GM21529 (cell line): Measurements from ENCODE around the gene CLIC4.
"Not testable (repeated sequence)": the region's sequence is repeated elsewhere in the genome, so short reads cannot be mapped to it uniquely, and the experiment has no call there.

ENCODE experiments used
- ATAC-seq: cut with Tn5 transposase; IDR thresholded peaks from one replicate; pipeline ENCODE4 v1.9.1; 2021; ENCODE audit not compliant: unreplicated experiment

The CLIC4 gene

DNA sequence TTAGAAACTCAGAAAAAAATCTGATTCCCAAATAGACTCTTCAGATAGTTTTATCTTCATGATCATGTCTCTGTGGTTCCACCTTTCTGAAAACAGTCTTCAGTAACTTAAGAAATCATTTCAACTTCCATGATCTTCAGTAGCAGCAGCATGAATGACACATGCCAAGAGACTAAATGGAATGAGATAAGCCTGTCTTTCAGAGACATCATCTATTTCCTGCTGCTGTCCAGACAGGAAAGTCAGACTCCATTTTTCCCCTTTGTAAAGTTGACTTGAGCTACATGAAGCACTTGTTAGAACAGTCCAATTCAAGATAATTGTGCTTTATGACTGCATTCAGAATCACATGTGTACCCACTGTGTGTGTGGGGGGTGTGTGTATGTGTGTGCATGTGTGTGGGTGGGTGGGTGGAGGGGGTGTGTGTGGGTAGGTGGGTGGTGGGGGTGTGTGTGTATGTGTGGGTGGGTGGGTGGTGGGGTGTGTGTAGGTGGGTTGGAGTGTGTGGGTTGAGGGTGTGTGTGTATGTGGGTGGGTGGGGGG lies 58.8 kb downstream of the CLIC4 start:
- ATAC-seq = no peak

DNA sequence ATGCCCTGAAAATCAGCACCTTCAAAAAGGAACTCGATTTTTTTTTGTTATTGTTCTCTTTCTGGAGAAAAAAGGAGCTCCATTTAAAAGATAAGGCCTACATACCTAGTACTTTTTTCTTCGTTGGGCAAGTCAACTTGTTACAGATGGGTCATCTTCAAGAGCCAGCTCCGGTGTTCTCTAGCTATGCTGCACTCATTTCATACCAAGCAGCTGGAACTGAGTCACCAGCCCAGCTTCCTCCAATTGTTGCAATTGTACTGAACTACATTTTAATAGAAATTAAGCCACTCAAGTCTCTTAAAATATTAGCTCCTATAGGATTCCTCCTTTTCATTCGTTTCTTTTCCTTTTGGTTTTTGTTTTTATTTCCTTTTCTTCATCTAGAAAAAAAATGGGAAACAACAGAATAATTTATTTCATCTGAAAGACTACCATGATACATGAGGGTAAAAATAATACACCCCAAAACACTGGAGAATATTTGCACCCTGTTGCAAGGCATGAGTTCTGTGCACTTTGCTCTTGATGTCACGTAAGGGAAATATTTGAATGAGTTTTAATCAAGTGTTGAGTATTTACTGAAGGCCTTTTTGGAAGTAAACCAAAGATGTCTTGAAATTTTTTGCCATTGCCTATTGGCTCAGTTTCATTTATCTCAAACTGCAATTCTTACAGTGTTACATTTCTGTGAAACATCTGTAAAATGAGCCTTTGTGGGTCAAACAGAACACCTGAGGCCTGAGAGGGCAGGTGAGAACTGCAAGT lies 60.5 kb downstream of the CLIC4 start:
- no peak for ATAC-seq

DNA sequence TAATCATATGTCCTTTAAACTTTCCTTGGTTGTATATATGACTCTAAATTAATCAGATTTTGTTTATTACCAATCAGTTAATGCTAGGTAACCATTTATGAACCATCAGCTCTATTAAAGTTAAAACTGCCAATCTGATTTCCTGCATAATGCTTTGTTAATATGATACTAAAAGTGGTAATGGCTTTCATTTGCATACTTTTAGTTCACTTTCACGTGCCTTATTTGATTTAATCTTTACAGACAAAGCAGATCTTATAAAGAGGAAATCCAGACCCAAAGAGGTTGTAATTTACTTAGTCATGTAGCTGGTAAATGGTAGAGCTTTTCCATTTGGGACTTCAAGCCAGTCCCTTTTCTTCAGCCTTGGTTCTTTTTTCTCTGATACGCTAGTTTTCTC lies 61.3 kb downstream of the CLIC4 start:
- no peak for ATAC-seq

DNA sequence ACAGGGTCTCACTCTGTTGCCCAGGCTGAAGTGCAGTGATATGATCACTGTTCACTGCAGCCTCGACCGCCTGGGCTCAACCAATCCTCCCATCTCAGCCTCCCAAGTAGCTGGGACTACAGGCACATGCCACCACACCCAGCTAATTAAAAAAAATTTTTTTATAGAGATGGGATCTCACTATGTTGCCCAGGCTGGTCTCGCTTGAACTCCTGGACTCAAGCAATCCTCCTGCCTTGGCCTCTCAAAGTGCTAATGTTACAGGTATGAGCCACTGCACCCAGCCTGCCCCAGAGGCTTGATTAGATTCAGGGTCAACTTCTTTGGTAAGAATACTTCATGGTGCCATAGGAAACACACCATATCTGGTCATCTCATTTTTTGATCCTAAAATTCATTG lies 66.2 kb downstream of the CLIC4 start:
- ATAC-seq = not testable (repeated sequence)

DNA sequence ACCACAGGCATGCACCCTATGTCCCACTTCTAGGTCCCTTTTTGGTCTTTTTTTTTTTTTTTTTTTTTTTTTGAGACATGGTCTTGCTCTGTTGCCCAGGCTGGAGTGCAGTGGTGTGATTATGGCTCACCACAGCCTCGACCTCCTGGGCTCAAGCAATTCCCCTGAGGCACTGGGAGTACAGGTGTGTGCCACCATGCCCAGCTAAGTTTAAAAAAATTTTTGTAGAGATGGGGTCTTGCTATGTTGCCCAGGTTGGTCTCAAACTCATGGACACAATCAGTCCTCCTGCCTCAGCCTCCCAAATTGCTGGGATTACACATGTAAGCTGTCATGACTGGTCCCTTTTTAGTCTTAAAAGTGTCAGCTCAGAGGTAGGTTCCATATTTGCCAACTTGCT lies 75.0 kb downstream of the CLIC4 start:
- ATAC-seq = not testable (repeated sequence)

DNA sequence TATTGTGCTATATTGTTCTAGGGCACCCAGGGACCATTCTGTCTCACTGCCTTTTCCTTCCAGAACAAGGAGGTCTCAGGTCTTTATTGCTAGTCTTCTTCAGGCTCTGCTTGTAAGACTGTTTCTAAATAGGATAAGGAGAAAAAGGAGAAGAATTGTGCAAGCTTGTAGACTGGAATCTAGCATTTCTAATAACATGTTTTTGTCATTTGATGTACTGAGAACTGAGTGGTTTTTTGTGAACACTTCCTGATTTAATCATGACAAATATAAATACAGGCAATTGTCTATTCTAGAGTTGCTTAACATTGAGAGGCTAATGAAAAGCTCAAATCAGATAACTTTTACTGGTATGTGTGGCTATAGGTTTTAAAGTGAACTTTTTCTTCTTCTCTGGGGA lies 77.6 kb downstream of the CLIC4 start:
- no peak for ATAC-seq

DNA sequence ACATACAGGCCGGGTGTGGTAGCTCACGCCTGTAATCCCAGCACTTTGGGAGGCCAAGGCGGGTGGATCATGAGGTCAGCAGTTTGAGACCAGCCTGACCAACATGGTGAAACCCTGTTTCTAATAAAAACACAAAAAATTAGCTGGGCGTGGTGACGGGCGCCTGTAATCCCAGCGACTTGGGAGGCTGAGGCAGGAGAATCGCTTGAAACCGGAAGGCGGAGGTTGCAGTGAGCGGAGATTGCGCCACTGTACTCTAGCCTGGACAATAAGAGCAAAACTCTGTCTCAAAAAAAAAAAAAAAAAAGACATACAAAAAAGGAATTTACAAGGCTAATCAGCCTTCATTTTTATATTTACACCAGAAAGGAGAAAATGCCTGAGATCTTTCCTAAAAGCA lies 78.2 kb downstream of the CLIC4 start:
- not testable (repeated sequence) for ATAC-seq

DNA sequence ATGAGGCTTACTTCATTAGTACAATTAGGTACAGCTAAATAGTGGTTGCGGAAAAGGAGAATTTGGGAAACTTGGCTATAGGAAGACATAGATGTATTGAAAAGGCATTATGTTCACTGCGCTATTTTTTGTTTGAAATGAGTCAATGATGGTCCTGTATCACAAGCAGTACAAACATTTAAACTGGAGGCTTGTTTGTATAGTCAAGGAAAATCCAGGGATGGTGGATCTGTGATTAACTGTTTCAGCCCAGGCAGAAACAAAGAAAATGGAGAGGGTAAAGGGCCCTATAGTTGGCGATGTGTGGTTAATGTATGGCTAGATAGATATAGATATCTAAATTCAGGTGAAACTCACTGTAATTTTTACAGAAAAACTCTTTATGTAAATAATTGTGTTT lies 79.9 kb downstream of the CLIC4 start:
- ATAC-seq = no peak

DNA sequence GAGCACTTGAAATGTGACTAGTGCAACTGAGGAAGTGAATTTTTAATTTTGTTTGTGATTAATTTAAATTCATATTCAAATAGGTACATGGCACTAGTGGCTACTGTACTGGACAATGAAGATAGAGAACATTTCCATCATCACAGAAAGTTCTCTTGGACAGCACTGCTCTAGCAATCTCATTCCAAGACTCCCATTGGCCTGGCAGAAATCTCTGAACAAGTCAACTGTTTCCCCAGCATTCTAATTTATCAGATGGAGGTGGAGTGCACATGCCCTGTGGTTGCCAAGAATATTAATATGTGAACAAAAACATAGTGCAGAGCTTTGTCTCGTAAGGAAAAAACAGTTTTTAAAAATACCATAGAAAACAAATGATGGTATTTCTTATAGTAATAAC lies 81.3 kb downstream of the CLIC4 start:
- ATAC-seq = no peak

DNA sequence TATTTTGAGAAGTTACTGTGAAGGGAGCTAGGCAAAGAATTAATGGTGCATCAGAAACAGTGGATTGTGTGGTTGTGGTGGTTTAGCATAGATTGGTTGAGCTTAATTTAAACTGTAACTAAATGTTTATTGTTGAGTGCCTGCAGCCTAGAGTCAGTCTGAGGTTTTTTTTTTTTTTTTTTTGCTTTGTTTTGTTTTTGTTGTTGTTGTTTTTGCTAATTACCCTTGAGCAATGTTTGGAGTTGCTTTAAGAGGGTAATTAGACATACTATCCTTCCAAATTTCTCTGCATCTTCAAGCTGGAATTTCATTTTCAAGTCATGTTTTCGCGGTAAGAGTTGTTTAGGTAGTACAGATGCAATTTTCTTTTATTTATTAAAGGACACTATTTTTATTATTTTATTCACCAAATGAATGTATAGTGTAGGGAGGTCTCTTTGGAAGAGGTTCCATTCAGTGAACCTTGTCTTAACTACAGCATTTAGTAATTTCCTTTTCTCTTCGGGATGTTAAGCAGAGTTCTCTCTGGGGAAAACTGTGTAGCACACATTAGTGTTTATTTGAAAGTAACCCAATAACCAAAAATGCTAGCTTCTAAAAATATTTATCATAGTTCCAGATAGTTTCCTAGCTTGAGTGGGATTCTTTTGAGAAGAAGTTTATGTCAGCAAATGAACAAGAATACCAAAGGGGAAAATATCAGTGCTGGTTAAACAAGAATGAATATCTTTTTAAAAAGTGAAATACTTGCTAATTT lies 82.3 kb downstream of the CLIC4 start:
- no peak for ATAC-seq

DNA sequence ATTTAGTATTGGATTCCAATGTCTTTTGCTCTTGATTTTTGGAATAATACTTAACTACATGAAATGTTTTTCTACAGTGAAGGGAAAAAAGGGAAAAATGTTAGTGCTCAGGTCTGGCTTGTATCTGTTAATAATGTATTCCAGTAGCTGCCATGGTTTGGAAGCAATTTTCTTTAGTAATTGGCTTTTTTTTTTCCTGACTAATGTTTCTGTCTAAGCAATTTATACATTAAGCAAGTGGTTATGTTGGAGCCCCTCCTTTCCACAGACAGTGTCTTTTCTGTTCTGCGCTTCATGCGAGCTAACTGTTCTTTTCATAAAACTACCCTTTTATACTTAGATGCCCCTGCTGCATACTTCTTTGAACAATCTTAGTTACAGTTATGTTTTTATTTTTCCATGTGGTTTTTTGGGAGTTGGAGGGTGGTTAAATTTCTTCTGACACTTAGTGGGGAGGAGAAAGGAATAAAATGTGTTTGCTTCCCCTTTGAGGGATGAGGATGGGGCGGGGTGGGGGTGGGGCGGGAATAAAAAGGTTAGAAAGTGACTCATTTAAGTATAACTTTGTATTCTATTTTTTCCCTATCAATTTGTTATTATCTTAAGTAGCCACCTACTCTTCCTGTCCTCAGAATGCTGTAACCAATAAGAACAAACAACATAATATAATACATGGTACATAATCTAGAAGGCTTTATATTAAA lies 83.1 kb downstream of the CLIC4 start:
- no peak for ATAC-seq

DNA sequence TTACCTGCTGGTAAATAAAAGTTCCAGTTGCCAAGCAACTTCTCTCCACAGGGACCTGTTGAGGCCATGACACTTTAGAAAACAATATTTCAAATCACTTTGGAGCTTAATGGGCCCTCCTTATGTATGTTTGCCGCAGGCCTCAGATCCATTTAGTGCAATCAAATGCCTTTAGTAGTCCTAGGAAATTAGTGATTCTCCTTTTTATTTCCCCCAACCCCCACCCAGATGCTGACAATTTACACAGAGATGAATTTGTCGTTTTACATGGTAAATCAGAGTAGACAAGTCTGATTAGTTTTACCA lies 83.6 kb downstream of the CLIC4 start:
- no peak for ATAC-seq

DNA sequence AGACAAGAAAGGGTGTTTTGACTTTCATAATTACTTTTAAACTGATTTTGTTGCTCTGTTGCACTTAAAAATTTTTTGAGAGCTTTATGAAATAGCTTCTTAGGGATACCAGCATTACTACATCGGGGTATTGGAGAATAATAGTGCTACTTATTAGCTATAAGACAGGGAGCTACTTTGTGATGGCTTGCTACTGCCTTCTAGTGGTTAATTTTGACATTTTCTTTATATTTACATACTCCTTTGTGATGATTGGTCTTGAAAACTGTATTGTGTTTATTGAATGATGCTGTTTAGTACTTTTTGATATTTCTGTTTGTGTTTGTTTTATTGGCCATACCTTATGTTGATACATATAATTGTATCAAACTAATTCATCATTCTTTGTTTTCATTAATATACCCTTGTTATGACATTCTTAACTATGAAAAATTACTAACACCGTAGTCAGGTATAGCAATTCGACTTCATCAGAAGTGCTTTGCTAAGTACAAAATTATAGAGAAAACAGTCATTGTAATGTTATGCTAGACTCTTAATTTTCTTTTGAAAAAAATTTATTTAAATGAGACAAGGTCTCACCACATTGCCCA lies 85.5 kb downstream of the CLIC4 start:
- ATAC-seq = no peak

DNA sequence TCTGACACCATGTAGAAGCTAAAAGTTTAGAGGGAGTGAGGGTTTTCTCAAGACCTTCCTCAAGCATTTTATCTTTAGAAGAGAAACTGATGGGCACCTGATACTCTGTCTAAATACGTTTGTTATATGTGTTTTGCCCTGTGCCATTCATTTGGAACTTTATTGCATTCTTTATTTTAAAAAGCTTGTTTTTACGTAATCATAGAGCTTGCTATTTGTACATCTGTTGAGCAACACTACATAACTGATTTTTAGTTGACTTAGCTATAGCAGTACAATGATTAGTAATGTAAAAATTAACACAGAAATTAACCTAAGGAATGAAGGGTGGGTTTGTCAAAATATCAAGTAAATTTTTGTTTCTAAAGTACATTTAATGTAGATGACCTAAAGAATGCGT lies 96.3 kb downstream of the CLIC4 start:
- ATAC-seq = no peak

DNA sequence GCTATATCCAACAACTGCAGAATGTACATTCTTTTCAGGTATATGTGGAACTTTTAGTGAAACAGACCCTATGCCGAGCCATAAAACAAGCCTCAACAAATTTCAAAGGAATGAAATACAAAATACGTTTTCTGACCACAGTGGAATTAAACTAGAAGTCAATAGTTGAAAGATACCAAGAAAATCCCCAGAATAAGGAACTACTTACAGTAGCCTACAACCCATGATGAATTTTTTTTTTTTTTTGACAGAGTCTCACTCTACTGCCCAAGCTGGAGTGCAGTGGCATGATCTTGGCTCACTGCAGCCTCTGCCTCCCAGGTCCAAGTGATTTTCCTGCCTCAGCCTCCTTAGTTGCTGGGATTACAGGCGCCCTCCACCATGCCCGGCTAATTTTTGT lies 101.4 kb downstream of the CLIC4 start:
- ATAC-seq = no peak

DNA sequence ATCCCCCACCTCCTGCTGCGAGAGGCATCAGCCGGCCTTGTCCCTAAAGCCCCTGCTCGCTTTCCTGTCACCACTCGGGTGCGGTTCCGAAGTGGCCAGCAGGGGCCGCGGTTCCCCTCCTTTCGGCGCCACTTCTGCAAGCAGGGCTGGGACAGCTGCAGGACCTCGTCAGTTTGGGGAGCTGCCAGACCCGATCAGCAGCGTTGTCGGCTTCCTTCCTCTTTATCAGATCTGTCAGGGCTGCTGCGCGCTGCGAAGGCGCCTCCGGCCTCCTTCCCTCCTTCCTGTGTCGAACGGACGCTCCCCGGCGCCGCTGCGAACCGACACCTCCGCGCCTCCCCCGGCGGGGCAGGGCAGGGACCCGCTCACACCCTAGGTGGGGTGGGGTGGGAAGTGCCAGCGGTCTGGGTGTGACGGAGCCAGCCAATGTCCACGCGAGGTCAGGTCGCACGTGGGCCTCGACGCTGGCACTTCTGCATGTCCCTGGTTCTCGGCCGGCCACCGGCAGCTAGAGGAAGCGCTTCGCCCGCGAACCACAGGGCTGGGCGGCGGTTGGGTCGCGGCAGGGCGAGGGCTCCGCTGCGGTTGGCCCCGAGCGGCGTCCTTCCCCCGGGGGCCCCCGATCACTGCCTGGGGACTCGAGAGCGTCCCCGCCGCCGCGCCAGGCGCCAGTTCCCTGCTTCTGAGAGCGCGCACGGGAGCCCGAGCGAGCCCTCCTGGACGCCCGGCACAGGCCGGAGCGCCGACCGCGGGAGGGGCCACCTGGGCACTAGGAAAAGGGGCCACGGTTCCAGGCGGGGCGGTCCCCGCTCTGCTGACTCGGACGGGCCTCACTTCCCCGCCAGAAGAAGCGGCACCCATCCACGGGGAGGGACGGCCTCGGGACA lies 103.0 kb downstream of the CLIC4 start:
- ATAC-seq = peak; percentile 93

DNA sequence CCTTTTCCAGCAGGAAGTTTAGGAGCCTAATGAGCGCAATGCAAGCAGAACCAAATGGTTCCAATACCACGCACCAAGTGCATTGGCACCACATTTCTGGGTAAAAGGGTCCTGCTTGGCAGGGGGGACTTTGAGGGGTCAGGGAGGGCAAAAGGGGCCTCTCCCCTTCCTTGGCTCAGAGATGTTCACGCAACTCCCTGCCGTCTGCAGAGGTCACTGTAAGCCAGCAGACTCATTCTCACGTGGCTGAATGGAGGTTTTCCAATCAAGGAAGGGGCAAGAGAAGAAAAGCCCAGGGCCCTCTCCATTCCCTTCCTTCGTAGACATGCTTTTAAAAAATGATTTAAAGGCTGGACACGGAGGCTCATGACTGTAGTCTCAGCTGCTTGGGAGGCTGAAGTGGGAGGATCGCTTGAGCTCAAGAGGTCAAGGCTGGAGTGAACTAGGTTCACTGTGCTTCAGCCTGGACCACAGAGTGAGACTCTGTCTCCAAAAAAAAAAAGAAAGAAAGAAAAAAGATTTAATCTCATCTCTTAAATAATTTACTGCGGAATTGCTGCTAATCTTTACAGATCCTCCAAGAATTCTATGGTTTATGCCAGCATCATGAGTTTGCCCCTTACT lies 104.5 kb downstream of the CLIC4 start:
- ATAC-seq = no peak

DNA sequence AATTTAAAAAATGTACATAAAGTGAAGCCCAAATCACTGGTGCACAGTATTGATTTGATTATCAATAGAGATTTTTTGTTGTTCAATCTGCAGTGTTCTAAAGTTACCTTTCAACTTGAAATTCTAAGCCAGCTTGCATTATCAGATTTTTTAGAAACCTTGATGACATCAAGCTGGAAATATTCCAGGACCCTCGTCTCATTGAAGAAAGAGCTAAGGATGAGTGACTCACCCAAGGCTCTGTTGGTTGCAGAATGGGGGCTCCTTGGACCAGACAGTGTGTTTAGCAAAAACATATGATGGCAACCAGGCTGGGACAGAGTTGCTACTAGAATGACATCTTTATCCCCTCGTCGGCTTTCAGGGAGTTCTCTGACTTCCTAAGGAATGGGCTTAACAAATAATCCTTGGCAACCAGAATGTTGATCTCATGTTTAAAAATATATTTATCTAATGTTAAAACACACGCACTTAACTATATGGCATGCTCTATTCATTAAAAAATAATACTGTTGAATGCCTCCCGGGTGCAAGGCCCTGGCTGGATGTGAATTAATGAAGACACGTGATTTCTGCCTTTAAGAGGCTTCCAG lies 105.2 kb downstream of the CLIC4 start:
- ATAC-seq = no peak

DNA sequence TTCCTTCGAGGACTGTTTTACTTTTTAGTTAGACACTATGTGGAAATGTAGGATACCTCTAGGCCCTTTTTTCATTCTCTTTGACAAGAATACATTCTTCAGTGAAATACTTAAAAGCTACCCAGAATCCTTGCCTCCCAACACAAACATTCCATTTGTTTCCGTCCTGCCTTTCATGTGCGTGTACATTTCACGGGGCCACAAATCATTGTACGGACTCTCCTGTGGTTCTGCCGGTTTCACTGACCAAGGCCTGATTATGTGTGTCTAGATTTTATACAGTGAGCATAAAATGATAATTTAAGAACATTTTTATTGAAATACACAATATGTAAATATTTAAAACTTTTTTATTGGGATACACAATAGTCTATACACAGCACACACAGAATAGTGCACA lies 108.4 kb downstream of the CLIC4 start:
- ATAC-seq = no peak

DNA sequence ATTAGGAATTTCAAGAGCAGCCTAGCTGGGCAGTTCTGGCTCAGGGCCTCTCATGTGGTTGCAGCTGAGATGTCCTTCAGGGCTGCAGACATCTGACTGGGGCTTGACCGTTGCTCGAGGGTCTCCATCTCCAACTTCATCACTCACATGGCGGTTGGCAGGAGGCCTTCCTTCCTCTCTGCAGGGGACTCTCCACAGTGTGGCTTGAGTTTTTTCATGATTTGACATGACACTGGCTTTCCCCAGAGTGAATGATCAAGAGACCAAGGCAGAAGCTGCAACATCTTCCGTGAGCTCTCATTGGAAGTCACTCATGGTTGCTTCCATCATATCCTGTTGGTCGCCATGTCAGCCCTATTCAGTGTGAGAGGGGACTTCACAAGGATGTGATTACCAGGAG lies 110.2 kb downstream of the CLIC4 start:
- ATAC-seq = no peak
